Activated CD8-positive, alpha-beta memory T cell treated with anti-CD3 and anti-CD28 coated beads, Interleukin-2, amount 50 U/mL, for 24 hours (primary cell): Measurements from ENCODE around the gene CCDC91.
"Not testable (repeated sequence)": the region's sequence is repeated elsewhere in the genome, so short reads cannot be mapped to it uniquely, and the experiment has no call there.

Experiments
- DNase-seq: peaks from one replicate; pipeline ENCODE4 v3.0.0-alpha.2; 2020; ENCODE audit errors: extremely low read depth

The CCDC91 gene

GRCh38 chr12:28180786-28181185, 9.5 kb upstream of the CCDC91 start:
- DNase-seq: no peak

GRCh38 chr12:28184375-28184774, 5.9 kb upstream of the CCDC91 start:
- DNase-seq: no peak

- no peak for DNase-seq
Observed at GRCh38 chr12:28186500-28186899, 3.8 kb upstream of the CCDC91 start.

GRCh38 chr12:28189784-28190320, 404 bp upstream of the CCDC91 start:
- no peak for DNase-seq

- no peak for DNase-seq
Observed at GRCh38 chr12:28191051-28192048, 1.1 kb downstream of the CCDC91 start.

- no peak for DNase-seq
Observed at GRCh38 chr12:28192125-28192524, 1.9 kb downstream of the CCDC91 start.

GRCh38 chr12:28194621-28195020, 4.4 kb downstream of the CCDC91 start:
- not testable (repeated sequence) for DNase-seq

- DNase-seq: not testable (repeated sequence)
Observed at GRCh38 chr12:28201136-28201535, 10.9 kb downstream of the CCDC91 start.

- no peak for DNase-seq
Observed at GRCh38 chr12:28202374-28203130, 12.3 kb downstream of the CCDC91 start.

GRCh38 chr12:28209782-28210181, 19.5 kb downstream of the CCDC91 start:
- DNase-seq: no peak

- DNase-seq: no peak
Observed at GRCh38 chr12:28212182-28212581, 21.9 kb downstream of the CCDC91 start.

- DNase-seq: no peak
Observed at GRCh38 chr12:28215021-28215420, 24.8 kb downstream of the CCDC91 start.

GRCh38 chr12:28216016-28216415, 25.8 kb downstream of the CCDC91 start:
- DNase-seq: no peak

GRCh38 chr12:28217805-28218204, 27.5 kb downstream of the CCDC91 start:
- no peak for DNase-seq

- DNase-seq: no peak
Observed at GRCh38 chr12:28218875-28219274, 28.6 kb downstream of the CCDC91 start.

- DNase-seq: no peak
Observed at GRCh38 chr12:28219827-28220226, 29.6 kb downstream of the CCDC91 start.

- DNase-seq: peak; percentile 42
Observed at GRCh38 chr12:28222081-28222700, 31.9 kb downstream of the CCDC91 start.

GRCh38 chr12:28223025-28223554, 32.8 kb downstream of the CCDC91 start:
- DNase-seq: no peak

- no peak for DNase-seq
Observed at GRCh38 chr12:28223858-28224257, 33.6 kb downstream of the CCDC91 start.

- no peak for DNase-seq
Observed at GRCh38 chr12:28226705-28227104, 36.4 kb downstream of the CCDC91 start.

GRCh38 chr12:28227251-28227650, 37.0 kb downstream of the CCDC91 start:
- no peak for DNase-seq

GRCh38 chr12:28231248-28231647, 41.0 kb downstream of the CCDC91 start:
- DNase-seq: no peak
